ENCODE measurements around the gene ELANE.
"Not testable (repeated sequence)": the region's sequence is repeated elsewhere in the genome, so short reads cannot be mapped to it uniquely, and the experiment has no call there.

Gene ELANE

DNA sequence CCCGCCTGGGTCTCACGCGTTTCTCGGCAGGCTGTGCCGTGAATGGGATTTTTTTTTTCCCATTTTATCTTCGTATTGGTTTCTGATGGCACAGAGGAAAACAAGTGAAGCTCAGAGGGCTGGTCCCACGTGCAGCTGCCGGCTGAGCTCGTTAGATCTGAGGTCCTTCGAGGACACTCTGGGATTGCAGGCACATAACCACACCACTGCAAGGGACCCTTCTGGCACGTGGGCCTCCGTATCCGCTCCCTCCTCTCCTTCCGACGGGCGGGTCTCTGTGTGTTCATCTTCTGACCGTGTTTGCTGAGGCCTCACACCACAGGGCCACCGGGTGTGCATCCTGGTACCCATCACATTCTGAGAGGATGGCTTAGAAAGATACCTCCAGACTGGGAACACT, 24.0 kb downstream of the ELANE start:
- ATAC-seq = no peak

DNA sequence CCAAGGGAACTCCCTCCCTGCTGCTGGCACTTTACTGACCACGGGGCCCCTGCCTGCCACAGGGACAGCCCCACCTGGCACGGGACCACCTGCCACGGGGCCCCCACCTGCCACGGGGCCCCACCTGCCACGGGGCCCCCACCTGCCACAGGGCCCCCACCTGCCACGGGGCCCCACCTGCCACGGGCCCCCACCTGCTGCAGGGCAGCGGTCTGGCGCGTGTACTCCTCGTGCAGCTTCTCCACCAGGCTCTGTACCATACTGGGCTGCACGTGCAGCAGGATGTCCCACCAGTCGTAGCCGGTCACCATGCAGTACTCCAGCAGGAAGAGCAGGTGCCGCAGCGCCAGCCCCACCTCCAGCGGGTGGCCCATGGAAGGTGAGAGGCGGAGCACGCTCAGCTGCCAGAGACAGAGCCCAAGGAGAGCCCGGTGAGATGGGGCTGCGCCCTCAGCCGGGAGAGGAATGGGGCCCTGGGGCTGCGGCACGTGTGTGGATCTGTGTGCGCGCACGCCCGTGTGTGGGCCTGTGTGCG, 24.7 kb downstream of the ELANE start:
- TF ChIP-seq CSDC2 (CRISPR knock-in tag; IDR thresholded peaks at IDR 0.05) (no peak), TOX (CRISPR knock-in tag; IDR thresholded peaks at IDR 0.05; ENCODE audit: borderline replicate concordance) (no peak), ZFP30 (CRISPR knock-in tag; IDR thresholded peaks at IDR 0.05) (no peak), ZNF8 (CRISPR knock-in tag; IDR thresholded peaks at IDR 0.05) (no peak), GLIS3 (CRISPR knock-in tag; IDR thresholded peaks at IDR 0.05) (no peak), RARB (CRISPR knock-in tag; IDR thresholded peaks at IDR 0.05) (no peak), ZNF565 (CRISPR knock-in tag; conservative IDR thresholded peaks at IDR 0.05; ENCODE audit: low read depth) (no peak), ZNF70 (CRISPR knock-in tag; IDR thresholded peaks at IDR 0.05) (no peak)
- TF ChIP-seq, protein P1, sequence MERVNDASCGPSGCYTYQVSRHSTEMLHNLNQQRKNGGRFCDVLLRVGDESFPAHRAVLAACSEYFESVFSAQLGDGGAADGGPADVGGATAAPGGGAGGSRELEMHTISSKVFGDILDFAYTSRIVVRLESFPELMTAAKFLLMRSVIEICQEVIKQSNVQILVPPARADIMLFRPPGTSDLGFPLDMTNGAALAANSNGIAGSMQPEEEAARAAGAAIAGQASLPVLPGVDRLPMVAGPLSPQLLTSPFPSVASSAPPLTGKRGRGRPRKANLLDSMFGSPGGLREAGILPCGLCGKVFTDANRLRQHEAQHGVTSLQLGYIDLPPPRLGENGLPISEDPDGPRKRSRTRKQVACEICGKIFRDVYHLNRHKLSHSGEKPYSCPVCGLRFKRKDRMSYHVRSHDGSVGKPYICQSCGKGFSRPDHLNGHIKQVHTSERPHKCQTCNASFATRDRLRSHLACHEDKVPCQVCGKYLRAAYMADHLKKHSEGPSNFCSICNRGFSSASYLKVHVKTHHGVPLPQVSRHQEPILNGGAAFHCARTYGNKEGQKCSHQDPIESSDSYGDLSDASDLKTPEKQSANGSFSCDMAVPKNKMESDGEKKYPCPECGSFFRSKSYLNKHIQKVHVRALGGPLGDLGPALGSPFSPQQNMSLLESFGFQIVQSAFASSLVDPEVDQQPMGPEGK (CRISPR knock-in tag; IDR thresholded peaks at IDR 0.05; ENCODE audit: borderline replicate concordance) = no peak
- ATAC-seq = no peak

More for the DNA sequence above, 24.0 kb downstream of the ELANE start:
- no peak for TF ChIP-seq BACH2 (CRISPR knock-in tag; IDR thresholded peaks at IDR 0.05; ENCODE audit: borderline replicate concordance)
- TF ChIP-seq, protein P2, sequence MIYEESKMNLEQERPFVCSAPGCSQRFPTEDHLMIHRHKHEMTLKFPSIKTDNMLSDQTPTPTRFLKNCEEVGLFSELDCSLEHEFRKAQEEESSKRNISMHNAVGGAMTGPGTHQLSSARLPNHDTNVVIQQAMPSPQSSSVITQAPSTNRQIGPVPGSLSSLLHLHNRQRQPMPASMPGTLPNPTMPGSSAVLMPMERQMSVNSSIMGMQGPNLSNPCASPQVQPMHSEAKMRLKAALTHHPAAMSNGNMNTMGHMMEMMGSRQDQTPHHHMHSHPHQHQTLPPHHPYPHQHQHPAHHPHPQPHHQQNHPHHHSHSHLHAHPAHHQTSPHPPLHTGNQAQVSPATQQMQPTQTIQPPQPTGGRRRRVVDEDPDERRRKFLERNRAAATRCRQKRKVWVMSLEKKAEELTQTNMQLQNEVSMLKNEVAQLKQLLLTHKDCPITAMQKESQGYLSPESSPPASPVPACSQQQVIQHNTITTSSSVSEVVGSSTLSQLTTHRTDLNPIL (CRISPR knock-in tag; IDR thresholded peaks at IDR 0.05; ENCODE audit: low read depth) = no peak
- no peak for TF ChIP-seq ZC3H10 (CRISPR knock-in tag; IDR thresholded peaks at IDR 0.05)

DNA sequence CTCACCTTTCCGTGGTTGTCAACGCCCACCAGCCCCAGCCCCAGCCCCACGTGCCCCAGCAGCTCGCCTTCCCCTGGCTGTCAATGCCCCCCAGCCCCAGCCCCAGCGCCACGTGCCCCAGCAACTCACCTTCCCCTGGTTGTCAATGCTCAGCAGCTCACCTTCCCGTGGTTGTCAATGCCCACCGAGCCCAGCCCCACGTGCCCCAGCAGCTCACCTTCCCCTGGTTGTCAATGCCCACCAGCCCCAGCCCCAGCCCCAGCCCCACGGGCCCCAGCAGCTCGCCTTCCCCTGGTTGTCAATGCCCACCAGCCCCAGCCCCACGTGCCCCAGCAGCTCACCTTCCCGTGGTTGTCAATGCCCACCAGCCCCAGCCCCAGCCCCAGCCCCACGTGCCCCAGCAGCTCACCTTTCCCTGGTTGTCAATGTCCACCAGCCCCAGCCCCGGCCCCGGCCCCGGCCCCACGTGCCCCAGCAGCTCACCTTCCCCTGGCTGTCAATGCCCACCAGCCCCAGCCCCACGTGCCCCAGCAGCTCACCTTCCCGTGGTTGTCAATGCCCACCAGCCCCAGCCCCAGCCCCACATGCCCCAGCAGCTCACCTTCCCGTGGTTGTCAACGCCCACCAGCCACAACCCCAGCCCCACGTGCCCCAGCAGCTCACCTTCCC, 26.0 kb downstream of the ELANE start:
- not testable (repeated sequence) for ATAC-seq

DNA sequence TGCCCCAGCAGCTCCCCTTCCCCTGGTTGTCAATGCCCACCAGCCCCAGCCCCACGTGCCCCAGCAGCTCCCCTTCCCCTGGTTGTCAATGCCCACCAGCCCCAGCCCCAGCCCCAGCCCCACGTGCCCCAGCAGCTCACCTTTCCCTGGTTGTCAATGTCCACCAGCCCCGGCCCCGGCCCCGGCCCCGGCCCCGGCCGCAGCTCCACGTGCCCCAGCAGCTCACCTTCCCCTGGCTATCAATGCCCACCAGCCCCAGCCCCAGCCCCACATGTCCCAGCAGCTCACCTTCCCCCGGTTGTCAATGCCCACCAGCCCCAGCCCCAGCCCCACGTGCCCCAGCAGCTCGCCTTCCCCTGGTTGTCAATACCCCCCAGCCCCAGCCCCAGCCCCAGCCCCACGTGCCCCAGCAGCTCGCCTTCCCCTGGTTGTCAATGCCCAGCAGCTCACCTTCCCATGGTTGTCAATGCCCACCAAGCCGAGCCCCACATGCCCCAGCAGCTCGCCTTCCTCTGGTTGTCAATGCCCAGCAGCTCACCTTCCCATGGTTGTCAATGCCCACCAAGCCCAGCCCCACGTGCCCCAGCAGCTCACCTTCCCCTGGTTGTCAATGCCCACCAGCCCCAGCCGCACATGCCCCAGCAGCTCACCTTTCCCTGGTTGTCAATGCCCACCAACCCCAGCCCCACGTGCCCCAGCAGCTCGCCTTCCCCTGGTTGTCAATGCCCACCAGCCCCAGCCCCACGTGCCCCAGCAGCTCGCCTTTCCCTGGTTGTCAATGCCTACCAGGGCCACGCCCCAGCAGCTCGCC, 26.9 kb downstream of the ELANE start:
- ATAC-seq = not testable (repeated sequence)

DNA sequence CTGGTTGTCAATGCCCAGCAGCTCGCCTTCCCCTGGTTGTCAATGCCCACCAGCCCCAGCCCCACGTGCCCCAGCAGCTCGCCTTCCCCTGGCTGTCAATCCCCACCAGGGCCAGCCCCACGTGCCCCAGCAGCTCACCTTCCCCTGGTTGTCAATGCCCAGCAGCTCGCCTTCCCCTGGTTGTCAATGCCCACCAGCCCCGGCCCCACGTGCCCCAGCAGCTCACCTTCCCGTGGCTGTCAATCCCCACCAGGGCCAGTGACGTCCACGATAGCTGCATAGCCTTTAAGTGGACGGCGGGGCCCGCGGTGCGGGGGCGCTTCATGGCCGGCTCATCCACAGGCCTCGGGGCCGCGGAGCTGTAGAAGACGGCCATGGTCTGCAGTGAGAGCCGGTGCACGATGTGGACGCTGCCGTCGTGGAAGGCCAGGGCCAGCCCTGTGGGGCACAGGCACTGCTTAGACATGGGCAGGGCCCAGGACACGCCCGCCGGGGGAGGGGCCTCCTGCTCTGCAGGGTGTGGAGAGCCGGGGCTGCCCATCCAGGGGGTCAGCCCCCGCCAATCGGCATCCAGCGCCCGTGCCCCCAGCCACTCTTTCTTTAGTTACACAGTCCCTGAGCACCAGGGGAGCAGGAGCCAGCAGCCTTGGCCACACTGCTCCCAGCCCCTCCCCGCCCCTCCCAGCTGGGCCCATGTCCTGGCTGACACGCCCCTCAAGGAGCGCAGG, 27.8 kb downstream of the ELANE start:
- ATAC-seq = no peak; the same call in 2 of the 3 replicates
- TF ChIP-seq, protein P3, sequence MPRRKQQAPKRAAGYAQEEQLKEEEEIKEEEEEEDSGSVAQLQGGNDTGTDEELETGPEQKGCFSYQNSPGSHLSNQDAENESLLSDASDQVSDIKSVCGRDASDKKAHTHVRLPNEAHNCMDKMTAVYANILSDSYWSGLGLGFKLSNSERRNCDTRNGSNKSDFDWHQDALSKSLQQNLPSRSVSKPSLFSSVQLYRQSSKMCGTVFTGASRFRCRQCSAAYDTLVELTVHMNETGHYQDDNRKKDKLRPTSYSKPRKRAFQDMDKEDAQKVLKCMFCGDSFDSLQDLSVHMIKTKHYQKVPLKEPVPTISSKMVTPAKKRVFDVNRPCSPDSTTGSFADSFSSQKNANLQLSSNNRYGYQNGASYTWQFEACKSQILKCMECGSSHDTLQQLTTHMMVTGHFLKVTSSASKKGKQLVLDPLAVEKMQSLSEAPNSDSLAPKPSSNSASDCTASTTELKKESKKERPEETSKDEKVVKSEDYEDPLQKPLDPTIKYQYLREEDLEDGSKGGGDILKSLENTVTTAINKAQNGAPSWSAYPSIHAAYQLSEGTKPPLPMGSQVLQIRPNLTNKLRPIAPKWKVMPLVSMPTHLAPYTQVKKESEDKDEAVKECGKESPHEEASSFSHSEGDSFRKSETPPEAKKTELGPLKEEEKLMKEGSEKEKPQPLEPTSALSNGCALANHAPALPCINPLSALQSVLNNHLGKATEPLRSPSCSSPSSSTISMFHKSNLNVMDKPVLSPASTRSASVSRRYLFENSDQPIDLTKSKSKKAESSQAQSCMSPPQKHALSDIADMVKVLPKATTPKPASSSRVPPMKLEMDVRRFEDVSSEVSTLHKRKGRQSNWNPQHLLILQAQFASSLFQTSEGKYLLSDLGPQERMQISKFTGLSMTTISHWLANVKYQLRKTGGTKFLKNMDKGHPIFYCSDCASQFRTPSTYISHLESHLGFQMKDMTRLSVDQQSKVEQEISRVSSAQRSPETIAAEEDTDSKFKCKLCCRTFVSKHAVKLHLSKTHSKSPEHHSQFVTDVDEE (CRISPR knock-in tag; IDR thresholded peaks at IDR 0.05) = no peak
- TF ChIP-seq, protein P2 (CRISPR knock-in tag; IDR thresholded peaks at IDR 0.05; ENCODE audit: low read depth) = no peak
- TF ChIP-seq ZNF8 (CRISPR knock-in tag; IDR thresholded peaks at IDR 0.05) (no peak), PPARA (CRISPR knock-in tag; IDR thresholded peaks at IDR 0.05; ENCODE audit: borderline replicate concordance) (no peak), ARNTL (CRISPR knock-in tag; IDR thresholded peaks at IDR 0.05; ENCODE audit: borderline replicate concordance, low read depth) (no peak), SNAI2 (CRISPR knock-in tag; IDR thresholded peaks at IDR 0.05) (no peak), ZFP30 (CRISPR knock-in tag; IDR thresholded peaks at IDR 0.05) (no peak), ZFP3 (CRISPR knock-in tag; IDR thresholded peaks at IDR 0.05) (no peak), CSDC2 (CRISPR knock-in tag; IDR thresholded peaks at IDR 0.05) (no peak), GLIS3 (CRISPR knock-in tag; IDR thresholded peaks at IDR 0.05) (no peak)
- TF ChIP-seq, protein P4, sequence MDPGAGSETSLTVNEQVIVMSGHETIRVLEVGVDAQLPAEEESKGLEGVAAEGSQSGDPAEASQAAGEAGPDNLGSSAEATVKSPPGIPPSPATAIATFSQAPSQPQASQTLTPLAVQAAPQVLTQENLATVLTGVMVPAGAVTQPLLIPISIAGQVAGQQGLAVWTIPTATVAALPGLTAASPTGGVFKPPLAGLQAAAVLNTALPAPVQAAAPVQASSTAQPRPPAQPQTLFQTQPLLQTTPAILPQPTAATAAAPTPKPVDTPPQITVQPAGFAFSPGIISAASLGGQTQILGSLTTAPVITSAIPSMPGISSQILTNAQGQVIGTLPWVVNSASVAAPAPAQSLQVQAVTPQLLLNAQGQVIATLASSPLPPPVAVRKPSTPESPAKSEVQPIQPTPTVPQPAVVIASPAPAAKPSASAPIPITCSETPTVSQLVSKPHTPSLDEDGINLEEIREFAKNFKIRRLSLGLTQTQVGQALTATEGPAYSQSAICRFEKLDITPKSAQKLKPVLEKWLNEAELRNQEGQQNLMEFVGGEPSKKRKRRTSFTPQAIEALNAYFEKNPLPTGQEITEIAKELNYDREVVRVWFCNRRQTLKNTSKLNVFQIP (CRISPR knock-in tag; IDR thresholded peaks at IDR 0.05; ENCODE audit: borderline replicate concordance, low read depth) = no peak

All from SK-N-SH treated with all-trans-retinoic acid at 6 μM for 48 hours (cell line).